Effector CD8-positive, alpha-beta T cell (primary cell): ENCODE results near the gene POF1B.
A peak's percentile ranks its signal among the peaks of the same experiment; 100 is the strongest.

Experiments
- DNase-seq: peaks from one replicate; lab custom pipeline; 2025; lab: John Stamatoyannopoulos, UW

Gene POF1B

GRCh38 chrX:85243761-85244449, 135.6 kb downstream of the POF1B start, which contains the start of the genes SATL1 and ZNF711:
Gene SATL1 (minus strand): TSS chrX:85243779. CDS start chrX:85108968, 134,811 bp downstream.
Gene ZNF711 (plus strand): TSS chrX:85243991. CDS start chrX:85247573, 3,582 bp downstream.
- peak; percentile 5 for DNase-seq

GRCh38 chrX:85243155-85243554, 136.3 kb downstream of the POF1B start:
- no peak for DNase-seq
